ENCODE measurements around the gene SPOCK1.

The SPOCK1 gene

GRCh38 chr5:137446615-137447014, 52.5 kb downstream of the SPOCK1 start:
- no peak for DNase-seq (ENCODE audit: extremely low spot score)
- POLR2A ChIA-PET: no interaction called here
- TF ChIP-seq SP1 (IDR thresholded peaks at IDR 0.05) (no peak), SUZ12 (IDR thresholded peaks at IDR 0.05) (no peak), ZNF384 (IDR thresholded peaks at IDR 0.05) (no peak), HDGF (IDR thresholded peaks at IDR 0.05; ENCODE audit: borderline replicate concordance) (no peak), FOXA1 (IDR thresholded peaks at IDR 0.05) (no peak), BHLHE40 (IDR thresholded peaks at IDR 0.05; ENCODE audit: borderline replicate concordance) (no peak), PKNOX1 (IDR thresholded peaks at IDR 0.05) (no peak), FOXK2 (IDR thresholded peaks at IDR 0.05) (no peak), TARDBP (IDR thresholded peaks at IDR 0.05) (no peak), ELF4 (IDR thresholded peaks at IDR 0.05) (no peak), FOXM1 (IDR thresholded peaks at IDR 0.05; ENCODE audit: borderline replicate concordance) (no peak), L3MBTL2 (conservative IDR thresholded peaks at IDR 0.05) (no peak)
- CTCF ChIA-PET: no interaction called here

GRCh38 chr5:137446151-137446550, 53.0 kb downstream of the SPOCK1 start:
- TF ChIP-seq TARDBP (IDR thresholded peaks at IDR 0.05) (no peak), SUZ12 (IDR thresholded peaks at IDR 0.05) (no peak), ELF4 (IDR thresholded peaks at IDR 0.05) (no peak), FOXM1 (IDR thresholded peaks at IDR 0.05; ENCODE audit: borderline replicate concordance) (no peak)
- ChIA-PET CTCF (no interaction called here), POLR2A (no interaction called here)
- no peak for DNase-seq (ENCODE audit: extremely low spot score)

- TF ChIP-seq L3MBTL2 (conservative IDR thresholded peaks at IDR 0.05) (no peak), ARNT (IDR thresholded peaks at IDR 0.05) (no peak), TARDBP (IDR thresholded peaks at IDR 0.05) (no peak), FOXA1 (IDR thresholded peaks at IDR 0.05) (no peak), LEF1 (IDR thresholded peaks at IDR 0.05; ENCODE audit: borderline replicate concordance) (no peak), FOXM1 (IDR thresholded peaks at IDR 0.05; ENCODE audit: borderline replicate concordance) (no peak), HDGF (IDR thresholded peaks at IDR 0.05; ENCODE audit: borderline replicate concordance) (no peak), FOXK2 (IDR thresholded peaks at IDR 0.05) (no peak)
- DNase-seq (ENCODE audit: extremely low spot score): no peak
- CTCF ChIA-PET: no interaction called here
- POLR2A ChIA-PET: no interaction called here
Observed at GRCh38 chr5:137442660-137443059, 56.5 kb downstream of the SPOCK1 start.

GRCh38 chr5:137441476-137441875, 57.6 kb downstream of the SPOCK1 start:
- no peak for DNase-seq (ENCODE audit: extremely low spot score)
- POLR2A ChIA-PET: no interaction called here
- CTCF ChIA-PET: no interaction called here
- TF ChIP-seq PKNOX1 (IDR thresholded peaks at IDR 0.05): no peak
- no peak for TF ChIP-seq LEF1 (IDR thresholded peaks at IDR 0.05; ENCODE audit: borderline replicate concordance)
- TF ChIP-seq L3MBTL2 (conservative IDR thresholded peaks at IDR 0.05): no peak
- no peak for TF ChIP-seq FOXK2 (IDR thresholded peaks at IDR 0.05)
- no peak for TF ChIP-seq SP1 (IDR thresholded peaks at IDR 0.05)
- no peak for TF ChIP-seq SUZ12 (IDR thresholded peaks at IDR 0.05)
- TF ChIP-seq HDGF (IDR thresholded peaks at IDR 0.05; ENCODE audit: borderline replicate concordance): no peak
- TF ChIP-seq BHLHE40 (IDR thresholded peaks at IDR 0.05; ENCODE audit: borderline replicate concordance): no peak
- no peak for TF ChIP-seq ELF4 (IDR thresholded peaks at IDR 0.05)
- TF ChIP-seq ARNT (IDR thresholded peaks at IDR 0.05): no peak
- TF ChIP-seq ZNF384 (IDR thresholded peaks at IDR 0.05): no peak
- TF ChIP-seq FOXM1 (IDR thresholded peaks at IDR 0.05; ENCODE audit: borderline replicate concordance): no peak
- TF ChIP-seq NFRKB (IDR thresholded peaks at IDR 0.05): no peak
- TF ChIP-seq TARDBP (IDR thresholded peaks at IDR 0.05): no peak
- no peak for TF ChIP-seq FOXA1 (IDR thresholded peaks at IDR 0.05)
- TF ChIP-seq CTBP1 (IDR thresholded peaks at IDR 0.05; ENCODE audit: borderline replicate concordance): no peak

GRCh38 chr5:137440795-137441194, 58.3 kb downstream of the SPOCK1 start:
- TF ChIP-seq L3MBTL2 (conservative IDR thresholded peaks at IDR 0.05) (no peak), ELF4 (IDR thresholded peaks at IDR 0.05) (no peak), HDGF (IDR thresholded peaks at IDR 0.05; ENCODE audit: borderline replicate concordance) (no peak), BHLHE40 (IDR thresholded peaks at IDR 0.05; ENCODE audit: borderline replicate concordance) (no peak), FOXK2 (IDR thresholded peaks at IDR 0.05) (no peak), LEF1 (IDR thresholded peaks at IDR 0.05; ENCODE audit: borderline replicate concordance) (no peak), TARDBP (IDR thresholded peaks at IDR 0.05) (no peak), CTBP1 (IDR thresholded peaks at IDR 0.05; ENCODE audit: borderline replicate concordance) (no peak), ARNT (IDR thresholded peaks at IDR 0.05) (no peak), SP1 (IDR thresholded peaks at IDR 0.05) (no peak), FOXA1 (IDR thresholded peaks at IDR 0.05) (no peak), NFRKB (IDR thresholded peaks at IDR 0.05) (no peak), FOXM1 (IDR thresholded peaks at IDR 0.05; ENCODE audit: borderline replicate concordance) (no peak), PKNOX1 (IDR thresholded peaks at IDR 0.05) (no peak), SUZ12 (IDR thresholded peaks at IDR 0.05) (no peak), ZNF384 (IDR thresholded peaks at IDR 0.05) (no peak)
- CTCF ChIA-PET: no interaction called here
- no peak for DNase-seq (ENCODE audit: extremely low spot score)
- POLR2A ChIA-PET: no interaction called here

- CTCF ChIA-PET: no interaction called here
- no peak for DNase-seq (ENCODE audit: extremely low spot score)
- POLR2A ChIA-PET: no interaction called here
- TF ChIP-seq SP1 (IDR thresholded peaks at IDR 0.05): no peak
- TF ChIP-seq TARDBP (IDR thresholded peaks at IDR 0.05): no peak
- TF ChIP-seq HDGF (IDR thresholded peaks at IDR 0.05; ENCODE audit: borderline replicate concordance): no peak
- no peak for TF ChIP-seq L3MBTL2 (conservative IDR thresholded peaks at IDR 0.05)
- TF ChIP-seq FOXK2 (IDR thresholded peaks at IDR 0.05): no peak
- no peak for TF ChIP-seq ZNF384 (IDR thresholded peaks at IDR 0.05)
- no peak for TF ChIP-seq CTBP1 (IDR thresholded peaks at IDR 0.05; ENCODE audit: borderline replicate concordance)
- TF ChIP-seq FOXA1 (IDR thresholded peaks at IDR 0.05): no peak
- no peak for TF ChIP-seq SUZ12 (IDR thresholded peaks at IDR 0.05)
- TF ChIP-seq FOXM1 (IDR thresholded peaks at IDR 0.05; ENCODE audit: borderline replicate concordance): no peak
- TF ChIP-seq NFRKB (IDR thresholded peaks at IDR 0.05): no peak
- no peak for TF ChIP-seq BHLHE40 (IDR thresholded peaks at IDR 0.05; ENCODE audit: borderline replicate concordance)
- no peak for TF ChIP-seq ARNT (IDR thresholded peaks at IDR 0.05)
- no peak for TF ChIP-seq ELF4 (IDR thresholded peaks at IDR 0.05)
- no peak for TF ChIP-seq PKNOX1 (IDR thresholded peaks at IDR 0.05)
- no peak for TF ChIP-seq LEF1 (IDR thresholded peaks at IDR 0.05; ENCODE audit: borderline replicate concordance)
Observed at GRCh38 chr5:137439645-137440044, 59.5 kb downstream of the SPOCK1 start.

Measured in HEK293T (cell line).